ENCODE measurements around the gene VIPR1.

DNA sequence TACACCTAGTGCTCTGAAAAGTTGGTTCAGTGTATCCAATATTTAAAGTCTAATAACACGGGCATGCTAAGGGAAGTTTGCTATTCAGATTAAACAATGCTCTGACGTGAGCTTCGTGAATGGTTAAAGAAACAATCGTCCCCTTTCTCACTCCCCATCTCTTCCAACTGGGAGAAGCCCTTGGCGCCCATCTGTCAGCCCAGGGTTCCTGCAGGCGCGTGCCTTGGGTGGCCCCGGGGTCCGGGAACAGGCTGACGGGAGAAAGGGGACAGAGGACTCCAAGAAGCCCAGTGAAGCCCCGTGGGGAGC lies 78.9 kb downstream of the VIPR1 start:
- TF ChIP-seq, protein P1, sequence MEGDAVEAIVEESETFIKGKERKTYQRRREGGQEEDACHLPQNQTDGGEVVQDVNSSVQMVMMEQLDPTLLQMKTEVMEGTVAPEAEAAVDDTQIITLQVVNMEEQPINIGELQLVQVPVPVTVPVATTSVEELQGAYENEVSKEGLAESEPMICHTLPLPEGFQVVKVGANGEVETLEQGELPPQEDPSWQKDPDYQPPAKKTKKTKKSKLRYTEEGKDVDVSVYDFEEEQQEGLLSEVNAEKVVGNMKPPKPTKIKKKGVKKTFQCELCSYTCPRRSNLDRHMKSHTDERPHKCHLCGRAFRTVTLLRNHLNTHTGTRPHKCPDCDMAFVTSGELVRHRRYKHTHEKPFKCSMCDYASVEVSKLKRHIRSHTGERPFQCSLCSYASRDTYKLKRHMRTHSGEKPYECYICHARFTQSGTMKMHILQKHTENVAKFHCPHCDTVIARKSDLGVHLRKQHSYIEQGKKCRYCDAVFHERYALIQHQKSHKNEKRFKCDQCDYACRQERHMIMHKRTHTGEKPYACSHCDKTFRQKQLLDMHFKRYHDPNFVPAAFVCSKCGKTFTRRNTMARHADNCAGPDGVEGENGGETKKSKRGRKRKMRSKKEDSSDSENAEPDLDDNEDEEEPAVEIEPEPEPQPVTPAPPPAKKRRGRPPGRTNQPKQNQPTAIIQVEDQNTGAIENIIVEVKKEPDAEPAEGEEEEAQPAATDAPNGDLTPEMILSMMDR (tag by site-specific recombination; IDR thresholded peaks at IDR 0.05), result no peak
- TF ChIP-seq, protein P2, sequence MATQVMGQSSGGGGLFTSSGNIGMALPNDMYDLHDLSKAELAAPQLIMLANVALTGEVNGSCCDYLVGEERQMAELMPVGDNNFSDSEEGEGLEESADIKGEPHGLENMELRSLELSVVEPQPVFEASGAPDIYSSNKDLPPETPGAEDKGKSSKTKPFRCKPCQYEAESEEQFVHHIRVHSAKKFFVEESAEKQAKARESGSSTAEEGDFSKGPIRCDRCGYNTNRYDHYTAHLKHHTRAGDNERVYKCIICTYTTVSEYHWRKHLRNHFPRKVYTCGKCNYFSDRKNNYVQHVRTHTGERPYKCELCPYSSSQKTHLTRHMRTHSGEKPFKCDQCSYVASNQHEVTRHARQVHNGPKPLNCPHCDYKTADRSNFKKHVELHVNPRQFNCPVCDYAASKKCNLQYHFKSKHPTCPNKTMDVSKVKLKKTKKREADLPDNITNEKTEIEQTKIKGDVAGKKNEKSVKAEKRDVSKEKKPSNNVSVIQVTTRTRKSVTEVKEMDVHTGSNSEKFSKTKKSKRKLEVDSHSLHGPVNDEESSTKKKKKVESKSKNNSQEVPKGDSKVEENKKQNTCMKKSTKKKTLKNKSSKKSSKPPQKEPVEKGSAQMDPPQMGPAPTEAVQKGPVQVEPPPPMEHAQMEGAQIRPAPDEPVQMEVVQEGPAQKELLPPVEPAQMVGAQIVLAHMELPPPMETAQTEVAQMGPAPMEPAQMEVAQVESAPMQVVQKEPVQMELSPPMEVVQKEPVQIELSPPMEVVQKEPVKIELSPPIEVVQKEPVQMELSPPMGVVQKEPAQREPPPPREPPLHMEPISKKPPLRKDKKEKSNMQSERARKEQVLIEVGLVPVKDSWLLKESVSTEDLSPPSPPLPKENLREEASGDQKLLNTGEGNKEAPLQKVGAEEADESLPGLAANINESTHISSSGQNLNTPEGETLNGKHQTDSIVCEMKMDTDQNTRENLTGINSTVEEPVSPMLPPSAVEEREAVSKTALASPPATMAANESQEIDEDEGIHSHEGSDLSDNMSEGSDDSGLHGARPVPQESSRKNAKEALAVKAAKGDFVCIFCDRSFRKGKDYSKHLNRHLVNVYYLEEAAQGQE (tag by site-specific recombination; IDR thresholded peaks at IDR 0.05), result no peak
- TF ChIP-seq, protein P3, sequence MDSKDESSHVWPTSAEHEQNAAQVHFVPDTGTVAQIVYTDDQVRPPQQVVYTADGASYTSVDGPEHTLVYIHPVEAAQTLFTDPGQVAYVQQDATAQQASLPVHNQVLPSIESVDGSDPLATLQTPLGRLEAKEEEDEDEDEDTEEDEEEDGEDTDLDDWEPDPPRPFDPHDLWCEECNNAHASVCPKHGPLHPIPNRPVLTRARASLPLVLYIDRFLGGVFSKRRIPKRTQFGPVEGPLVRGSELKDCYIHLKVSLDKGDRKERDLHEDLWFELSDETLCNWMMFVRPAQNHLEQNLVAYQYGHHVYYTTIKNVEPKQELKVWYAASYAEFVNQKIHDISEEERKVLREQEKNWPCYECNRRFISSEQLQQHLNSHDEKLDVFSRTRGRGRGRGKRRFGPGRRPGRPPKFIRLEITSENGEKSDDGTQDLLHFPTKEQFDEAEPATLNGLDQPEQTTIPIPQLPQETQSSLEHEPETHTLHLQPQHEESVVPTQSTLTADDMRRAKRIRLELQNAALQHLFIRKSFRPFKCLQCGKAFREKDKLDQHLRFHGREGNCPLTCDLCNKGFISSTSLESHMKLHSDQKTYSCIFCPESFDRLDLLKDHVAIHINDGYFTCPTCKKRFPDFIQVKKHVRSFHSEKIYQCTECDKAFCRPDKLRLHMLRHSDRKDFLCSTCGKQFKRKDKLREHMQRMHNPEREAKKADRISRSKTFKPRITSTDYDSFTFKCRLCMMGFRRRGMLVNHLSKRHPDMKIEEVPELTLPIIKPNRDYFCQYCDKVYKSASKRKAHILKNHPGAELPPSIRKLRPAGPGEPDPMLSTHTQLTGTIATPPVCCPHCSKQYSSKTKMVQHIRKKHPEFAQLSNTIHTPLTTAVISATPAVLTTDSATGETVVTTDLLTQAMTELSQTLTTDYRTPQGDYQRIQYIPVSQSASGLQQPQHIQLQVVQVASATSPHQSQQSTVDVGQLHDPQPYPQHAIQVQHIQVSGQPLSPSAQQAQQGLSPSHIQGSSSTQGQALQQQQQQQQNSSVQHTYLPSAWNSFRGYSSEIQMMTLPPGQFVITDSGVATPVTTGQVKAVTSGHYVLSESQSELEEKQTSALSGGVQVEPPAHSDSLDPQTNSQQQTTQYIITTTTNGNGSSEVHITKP (tag by site-specific recombination; IDR thresholded peaks at IDR 0.05), result no peak
- TF ChIP-seq ZNF202 (tag by site-specific recombination; IDR thresholded peaks at IDR 0.05; ENCODE audit: borderline replicate concordance) (no peak), ZNF280D (tag by site-specific recombination; IDR thresholded peaks at IDR 0.05) (no peak), BCL11A (tag by site-specific recombination; IDR thresholded peaks at IDR 0.05; ENCODE audit: low read depth) (no peak), OSR2 (tag by site-specific recombination; IDR thresholded peaks at IDR 0.05) (no peak), RBAK (tag by site-specific recombination; IDR thresholded peaks at IDR 0.05) (no peak), SP3 (tag by site-specific recombination; IDR thresholded peaks at IDR 0.05) (no peak), TCF7L2 (IDR thresholded peaks at IDR 0.05; ENCODE audit: borderline replicate concordance, low read depth, low read length) (no peak)
- TF ChIP-seq, protein P4, sequence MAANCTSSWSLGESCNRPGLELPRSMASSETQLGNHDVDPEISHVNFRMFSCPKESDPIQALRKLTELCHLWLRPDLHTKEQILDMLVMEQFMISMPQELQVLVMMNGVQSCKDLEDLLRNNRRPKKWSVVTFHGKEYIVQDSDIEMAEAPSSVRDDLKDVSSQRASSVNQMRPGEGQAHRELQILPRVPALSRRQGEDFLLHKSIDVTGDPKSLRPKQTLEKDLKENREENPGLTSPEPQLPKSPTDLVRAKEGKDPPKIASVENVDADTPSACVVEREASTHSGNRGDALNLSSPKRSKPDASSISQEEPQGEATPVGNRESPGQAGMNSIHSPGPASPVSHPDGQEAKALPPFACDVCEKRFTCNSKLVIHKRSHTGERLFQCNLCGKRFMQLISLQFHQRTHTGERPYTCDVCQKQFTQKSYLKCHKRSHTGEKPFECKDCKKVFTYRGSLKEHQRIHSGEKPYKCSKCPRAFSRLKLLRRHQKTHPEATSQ (tag by site-specific recombination; IDR thresholded peaks at IDR 0.05), result no peak
